Ovary (tissue), 3 donors: ENCODE data around the gene SPDYE2.
"Not testable (repeated sequence)": the region's sequence is repeated elsewhere in the genome, so short reads cannot be mapped to it uniquely, and the experiment has no call there.

ENCODE experiments used
- EP300 ChIP-seq: sonication (generic); formaldehyde crosslinking; IDR thresholded peaks from one replicate; pipeline ENCODE4 v1.6.1; 2017; ENCODE audit warnings: antibody characterized with exemption
- TF ChIP-seq, protein P1 (sequence below), 3 donors: fragments of 450-650 bp in 2 of 3; fragments of 200-600 bp in 1 of 3; IDR thresholded peaks; one replicate each; pipeline versions ENCODE4 v1.5.1 to v1.8.0; 2016 to 2022; ENCODE audit warnings: antibody characterized with exemption in 3 of 3, mild to moderate bottlenecking in 1 of 3
- donor health status: DM: no; HTN: no; CAD: no.

DNA sequence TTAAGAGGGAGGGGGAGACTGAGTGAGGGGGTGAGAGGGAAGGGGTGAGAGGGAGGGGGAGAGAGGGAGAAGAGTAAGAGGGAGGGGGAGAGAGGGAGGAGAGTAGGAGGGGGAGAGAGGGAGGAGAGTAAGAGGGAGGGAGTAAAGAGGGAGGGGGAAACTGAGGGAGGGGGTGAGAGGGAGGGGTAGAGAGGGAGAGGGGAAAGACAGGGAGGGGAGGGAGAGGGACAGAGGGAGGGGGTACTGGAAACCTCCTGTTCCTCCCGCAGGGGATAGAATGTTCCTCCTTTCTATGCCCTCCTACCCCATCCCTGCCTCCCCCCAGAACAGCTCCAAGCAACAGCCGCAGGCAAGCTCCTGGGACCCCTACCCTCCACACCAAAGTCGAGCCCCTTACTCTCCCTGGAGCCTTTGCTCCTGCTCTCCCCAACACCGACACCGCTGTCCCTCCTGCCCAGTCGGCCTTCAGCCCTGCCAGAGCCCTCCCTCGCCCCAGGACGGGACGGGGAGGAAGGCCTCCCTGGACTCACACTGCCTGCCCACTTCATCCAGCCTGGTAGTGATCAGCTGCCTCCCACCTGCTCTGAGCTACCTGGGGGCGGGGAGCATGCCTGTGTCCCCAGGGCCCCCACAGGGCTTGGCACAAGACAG is 60.8 kb downstream of the SPDYE2 start:
- TF ChIP-seq, protein P1, sequence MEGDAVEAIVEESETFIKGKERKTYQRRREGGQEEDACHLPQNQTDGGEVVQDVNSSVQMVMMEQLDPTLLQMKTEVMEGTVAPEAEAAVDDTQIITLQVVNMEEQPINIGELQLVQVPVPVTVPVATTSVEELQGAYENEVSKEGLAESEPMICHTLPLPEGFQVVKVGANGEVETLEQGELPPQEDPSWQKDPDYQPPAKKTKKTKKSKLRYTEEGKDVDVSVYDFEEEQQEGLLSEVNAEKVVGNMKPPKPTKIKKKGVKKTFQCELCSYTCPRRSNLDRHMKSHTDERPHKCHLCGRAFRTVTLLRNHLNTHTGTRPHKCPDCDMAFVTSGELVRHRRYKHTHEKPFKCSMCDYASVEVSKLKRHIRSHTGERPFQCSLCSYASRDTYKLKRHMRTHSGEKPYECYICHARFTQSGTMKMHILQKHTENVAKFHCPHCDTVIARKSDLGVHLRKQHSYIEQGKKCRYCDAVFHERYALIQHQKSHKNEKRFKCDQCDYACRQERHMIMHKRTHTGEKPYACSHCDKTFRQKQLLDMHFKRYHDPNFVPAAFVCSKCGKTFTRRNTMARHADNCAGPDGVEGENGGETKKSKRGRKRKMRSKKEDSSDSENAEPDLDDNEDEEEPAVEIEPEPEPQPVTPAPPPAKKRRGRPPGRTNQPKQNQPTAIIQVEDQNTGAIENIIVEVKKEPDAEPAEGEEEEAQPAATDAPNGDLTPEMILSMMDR (IDR thresholded peaks at IDR 0.05), result not testable (repeated sequence)
- TF ChIP-seq EP300, result not testable (repeated sequence)
